WI38 (cell line): ENCODE measurements around the gene KRT24.

Source experiments
- H3K4me3 ChIP-seq: 2 replicates; pipeline ENCODE4 v1.5.1; 2011; ENCODE audit warnings: low read depth, mild to moderate bottlenecking, control low read depth, low read length
- CTCF ChIP-seq: IDR thresholded peaks from 2 replicates; pipeline ENCODE4 v1.5.1; 2012; ENCODE audit warnings: low read depth, mild to moderate bottlenecking, control low read depth, low read length

Gene KRT24

GRCh38 chr17:40696651-40697072 is 6.9 kb downstream of the KRT24 start:
- H3K4me3 ChIP-seq = no peak overlapping the region
- TF ChIP-seq CTCF = no peak

DNA sequence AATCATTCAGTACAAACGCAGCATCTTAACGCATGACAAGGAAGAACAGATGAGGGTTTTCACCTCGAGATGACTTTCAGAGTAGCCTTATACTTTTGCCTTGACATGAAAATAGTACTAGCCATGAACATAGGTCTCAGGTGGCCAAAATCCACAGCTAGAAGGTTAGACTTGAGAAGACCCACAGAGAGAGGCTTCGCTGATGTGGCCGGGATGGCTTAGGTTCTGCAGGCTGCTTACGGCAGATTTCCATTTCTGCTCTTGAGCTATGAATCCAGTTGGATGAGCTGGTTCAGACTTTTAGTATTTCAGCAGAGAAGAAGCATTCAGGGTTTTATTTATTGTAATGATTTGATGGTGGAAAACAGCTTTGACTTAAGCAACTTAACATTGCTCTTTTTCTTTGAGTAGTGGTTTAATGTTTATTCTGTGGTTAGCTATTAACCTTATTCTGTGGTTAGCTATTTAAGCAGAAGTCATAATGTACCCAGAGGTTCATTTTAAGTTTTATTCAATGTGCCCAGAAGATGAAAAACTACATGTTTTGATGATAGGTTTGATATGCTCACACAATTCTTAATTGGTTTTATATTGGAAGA is 7.6 kb downstream of the KRT24 start:
- no peak overlapping the region for H3K4me3 ChIP-seq
- no peak for TF ChIP-seq CTCF

DNA sequence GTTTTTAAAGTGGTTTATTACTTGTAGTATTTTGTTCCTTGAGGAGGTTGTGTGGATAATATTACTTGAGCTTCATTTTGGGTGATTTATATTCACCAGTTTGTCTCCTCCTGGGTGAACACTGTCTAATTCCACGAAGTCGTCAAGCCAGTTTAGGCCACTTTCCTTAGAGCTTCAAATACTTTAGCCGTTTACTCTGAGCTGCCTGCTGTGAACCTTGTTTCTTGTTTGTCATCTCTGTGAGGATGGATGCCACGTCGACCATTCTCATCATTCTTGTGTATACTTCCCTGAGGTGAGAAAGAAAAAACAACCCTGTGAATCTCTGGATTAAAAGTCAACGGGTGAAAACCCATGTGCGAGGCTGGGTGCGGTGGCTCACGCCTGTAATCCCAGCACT is 9.0 kb downstream of the KRT24 start:
- TF ChIP-seq CTCF = no peak
- no peak overlapping the region for H3K4me3 ChIP-seq

- no peak for TF ChIP-seq CTCF
These were observed 16.4 kb downstream of the KRT24 start for GRCh38 chr17:40687106-40687505.

GRCh38 chr17:40686192-40686591 is 17.4 kb downstream of the KRT24 start:
- TF ChIP-seq CTCF = no peak
- H3K4me3 ChIP-seq = no peak overlapping the region

More at GRCh38 chr17:40687106-40687505, 16.4 kb downstream of the KRT24 start:
- no peak overlapping the region for H3K4me3 ChIP-seq

- TF ChIP-seq CTCF = no peak
These were observed 22.6 kb downstream of the KRT24 start for GRCh38 chr17:40680998-40681397.

DNA sequence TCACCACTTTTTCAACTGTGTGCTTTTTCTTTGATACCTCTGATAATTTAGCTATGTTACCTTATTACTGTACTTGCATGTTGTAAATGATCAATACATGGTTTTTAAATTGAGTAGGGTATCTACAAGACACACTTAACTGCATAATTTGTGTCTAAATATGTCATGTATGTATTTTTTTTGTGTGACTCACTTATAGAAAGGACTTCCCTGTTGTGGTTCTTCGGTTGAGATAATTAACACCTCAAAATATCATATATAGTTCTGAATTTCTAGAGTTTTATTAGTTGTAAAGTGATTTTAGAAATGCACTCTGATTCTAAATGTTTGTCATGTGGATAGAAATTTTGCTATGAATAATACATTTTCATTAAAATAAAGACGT is 24.0 kb downstream of the KRT24 start:
- no peak for TF ChIP-seq CTCF
- H3K4me3 ChIP-seq = no peak overlapping the region

More at GRCh38 chr17:40680998-40681397, 22.6 kb downstream of the KRT24 start:
- no peak overlapping the region for H3K4me3 ChIP-seq
